ENCODE results near the gene DNAJC30.

DNAJC30 gene

DNA sequence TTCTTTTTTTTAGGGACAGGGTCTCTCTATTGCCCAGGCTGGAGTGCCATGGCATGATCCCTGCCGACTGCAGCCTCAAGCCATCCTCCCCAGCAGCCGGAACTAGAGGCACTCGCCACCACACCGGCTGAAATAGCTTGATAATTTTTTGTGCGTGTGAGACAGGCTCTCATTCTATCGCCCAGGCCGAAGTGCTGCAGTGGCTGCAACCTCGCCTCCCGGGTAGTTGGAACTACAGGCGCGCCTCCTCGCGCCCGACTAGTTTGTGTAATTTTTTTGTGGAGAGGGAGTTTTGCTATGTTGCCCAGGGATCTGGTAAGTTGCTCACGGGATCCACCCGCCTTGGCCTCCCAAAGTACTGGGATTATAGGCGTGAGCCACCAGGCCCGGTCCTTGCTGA is 2.1 kb upstream of the DNAJC30 start:
- H3K4me3 ChIP-seq (ENCODE audit: control insufficient read depth in 1 of 7, extremely low read depth in 1 of 7, insufficient read depth in 4 of 7, low read depth in 2 of 7, low read length in 6 of 7) = no peak overlapping the region

DNA sequence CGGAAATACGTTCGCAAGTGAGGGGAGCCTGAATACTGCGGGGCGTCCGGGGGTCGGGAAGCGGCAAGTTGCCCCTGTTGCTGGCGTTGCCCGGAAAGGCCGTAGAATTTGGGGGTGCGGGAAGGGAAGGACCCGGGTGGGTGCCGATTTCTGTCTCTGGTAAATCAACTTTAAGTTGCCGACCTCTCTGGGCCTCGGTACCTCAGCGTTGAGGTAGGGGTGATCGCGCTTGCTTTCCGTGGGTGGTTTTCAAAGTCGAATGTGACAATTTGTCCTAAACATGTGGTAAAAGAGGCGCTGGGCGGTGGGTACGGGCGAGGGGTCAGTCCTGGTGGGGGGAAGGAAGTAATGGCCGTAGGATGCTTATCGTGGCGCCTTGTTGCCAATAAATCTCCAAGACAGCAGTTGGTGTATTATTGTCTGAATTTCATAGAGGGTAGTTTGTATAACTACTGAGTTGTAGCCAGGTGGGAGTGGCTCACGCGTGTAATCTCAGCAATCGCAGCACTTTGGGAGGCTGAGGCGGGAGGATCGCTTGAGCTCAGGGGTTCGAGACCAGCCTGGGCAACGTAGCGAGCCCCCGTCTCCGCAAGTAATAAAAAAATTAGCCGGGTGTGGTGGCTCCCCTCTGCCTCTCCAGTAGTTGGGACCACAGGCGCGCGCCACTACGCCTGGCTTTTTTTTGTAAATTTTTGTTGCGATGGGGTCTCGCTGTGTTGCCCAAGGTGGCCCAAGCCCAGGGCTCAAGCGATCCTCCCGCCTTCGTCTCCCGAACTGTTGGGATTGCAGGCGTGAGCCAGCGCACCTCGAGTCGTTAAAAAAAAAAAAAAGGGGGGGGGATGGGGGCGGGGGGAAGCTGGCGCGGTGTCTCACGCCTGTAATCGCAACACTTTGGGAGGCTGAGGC is 788 bp upstream of the DNAJC30 start:
- H3K4me1 ChIP-seq (ENCODE audit: control extremely low read depth in 1 of 4, control insufficient read depth in 4 of 4, insufficient read depth in 4 of 4, low read length in 3 of 4) = peaks cover 5 to 26% (median 20%) of the 10 kb centered on the region in 4 experiments
- WGBS (ENCODE audit: insufficient coverage) = 24% methylated on average over 31 of the region's 58 CpGs
- CTCF ChIA-PET = interaction anchor here (1.0 to 1.1 kb wide), 2 partner anchors 13 to 17 kb away, joined by 3 to 5 read pairs; no protein-coding TSS in a partner anchor

More for the DNA sequence above, 2.1 kb upstream of the DNAJC30 start:
- no peaks in the 10 kb centered on the region for H3K27me3 ChIP-seq (replicated peaks in 2 of 5; ENCODE audit: control insufficient read depth in 4 of 5, insufficient read depth in 5 of 5, low read length in 4 of 5)
- no peak overlapping the region for H3K27ac ChIP-seq (ENCODE audit: insufficient read depth in 1 of 2, low read depth in 1 of 2, low read length in 2 of 2, poor library complexity in 1 of 2, severe bottlenecking in 2 of 2)
- H3K9me3 ChIP-seq (ENCODE audit: control extremely low read depth in 1 of 5, control insufficient read depth in 4 of 5, insufficient read depth in 2 of 5, low read depth in 1 of 5, low read length in 4 of 5) = no peaks in the 10 kb centered on the region
- WGBS (ENCODE audit: insufficient coverage) = 97% methylated on average over 15 of the region's 18 CpGs
- H3K4me1 ChIP-seq (ENCODE audit: control extremely low read depth in 1 of 4, control insufficient read depth in 4 of 4, insufficient read depth in 4 of 4, low read length in 3 of 4) = peaks cover 5 to 26% (median 20%) of the 10 kb centered on the region in 4 experiments
- ChIA-PET CTCF (interaction anchor here (1.0 kb wide), 2 partner anchors 12 to 21 kb away, joined by 3 to 4 read pairs; no protein-coding TSS in a partner anchor), POLR2A (no interaction called here)
- DNase-seq = no peak
- peaks cover 0 to 39% (median 24%) of the 10 kb centered on the region in 4 experiments for H3K36me3 ChIP-seq (ENCODE audit: control insufficient read depth in 4 of 4, insufficient read depth in 4 of 4, low read length in 3 of 4)

DNA sequence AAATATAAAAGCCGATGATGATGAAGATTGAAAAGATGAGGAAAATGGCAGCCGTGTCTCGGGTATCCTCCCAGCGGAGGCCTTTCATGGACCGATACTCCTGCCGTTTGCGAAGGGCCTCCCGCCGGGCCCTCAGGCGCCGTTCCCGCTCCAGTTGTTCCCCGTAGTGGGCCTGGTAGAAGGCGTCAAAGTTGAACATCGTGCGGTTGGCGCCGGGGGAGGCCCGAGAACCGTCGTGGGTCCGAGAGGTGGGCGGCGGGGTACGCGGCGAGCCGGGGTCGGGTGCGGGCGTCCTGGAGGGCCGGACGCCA is 553 bp downstream of the DNAJC30 start:
- CTCF ChIA-PET = no interaction called here
- peaks cover 5 to 26% (median 20%) of the 10 kb centered on the region in 4 experiments for H3K4me1 ChIP-seq (ENCODE audit: control extremely low read depth in 1 of 4, control insufficient read depth in 4 of 4, insufficient read depth in 4 of 4, low read length in 3 of 4)
- 1% methylated on average over 31 of the region's 33 CpGs for WGBS (ENCODE audit: insufficient coverage)
- H3K4me3 ChIP-seq (ENCODE audit: control insufficient read depth in 1 of 7, extremely low read depth in 1 of 7, insufficient read depth in 4 of 7, low read depth in 2 of 7, low read length in 6 of 7) = peak overlapping the region; percentile 74 to 99 (median 97)
- POLR2A ChIA-PET = no interaction called here
- no peak for DNase-seq
- H3K27ac ChIP-seq (ENCODE audit: insufficient read depth in 1 of 2, low read depth in 1 of 2, low read length in 2 of 2, poor library complexity in 1 of 2, severe bottlenecking in 2 of 2) = peak overlapping the region; percentile 40 to 88
- peaks cover 2 to 34% (median 22%) of the 10 kb centered on the region in 4 experiments for H3K36me3 ChIP-seq (ENCODE audit: control insufficient read depth in 4 of 4, insufficient read depth in 4 of 4, low read length in 3 of 4)
- H3K9me3 ChIP-seq (ENCODE audit: control extremely low read depth in 1 of 5, control insufficient read depth in 4 of 5, insufficient read depth in 2 of 5, low read depth in 1 of 5, low read length in 4 of 5) = no peaks in the 10 kb centered on the region
- no peaks in the 10 kb centered on the region for H3K27me3 ChIP-seq (replicated peaks in 2 of 5; ENCODE audit: control insufficient read depth in 4 of 5, insufficient read depth in 5 of 5, low read length in 4 of 5)

More for the DNA sequence above, 788 bp upstream of the DNAJC30 start:
- Histone ChIP-seq H3K4me3 (ENCODE audit: control insufficient read depth in 1 of 7, extremely low read depth in 1 of 7, insufficient read depth in 4 of 7, low read depth in 2 of 7, low read length in 6 of 7) (peak overlapping the region; percentile 92 to 99 (median 97)), H3K27me3 (replicated peaks in 2 of 5; ENCODE audit: control insufficient read depth in 4 of 5, insufficient read depth in 5 of 5, low read length in 4 of 5) (no peaks in the 10 kb centered on the region), H3K27ac (ENCODE audit: insufficient read depth in 1 of 2, low read depth in 1 of 2, low read length in 2 of 2, poor library complexity in 1 of 2, severe bottlenecking in 2 of 2) (peak overlapping the region; percentile 86 to 88), H3K9me3 (ENCODE audit: control extremely low read depth in 1 of 5, control insufficient read depth in 4 of 5, insufficient read depth in 2 of 5, low read depth in 1 of 5, low read length in 4 of 5) (no peaks in the 10 kb centered on the region), H3K36me3 (ENCODE audit: control insufficient read depth in 4 of 4, insufficient read depth in 4 of 4, low read length in 3 of 4) (peaks cover 0 to 36% (median 21%) of the 10 kb centered on the region in 4 experiments)
- POLR2A ChIA-PET = no interaction called here
- no peak for DNase-seq

DNA sequence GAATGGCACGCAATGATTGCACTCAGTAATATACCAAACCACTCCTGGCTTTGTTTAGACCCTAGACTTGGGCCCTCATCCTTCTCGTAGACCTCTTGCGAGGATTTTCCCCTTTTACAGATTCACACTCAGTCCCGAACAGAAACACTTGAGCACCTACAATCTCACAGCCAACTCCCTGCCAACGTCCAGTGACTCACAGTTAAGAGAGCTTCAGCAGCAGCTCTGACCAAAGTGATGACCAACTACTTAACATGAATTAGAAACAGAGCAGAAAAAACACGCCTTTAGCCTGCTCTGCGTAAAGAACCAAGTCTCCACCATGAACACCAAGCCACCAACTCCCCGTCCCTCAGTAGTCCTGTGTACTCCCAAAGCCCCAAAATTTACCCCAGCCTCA is 2.2 kb downstream of the DNAJC30 start:
- Histone ChIP-seq H3K27ac (ENCODE audit: insufficient read depth in 1 of 2, low read depth in 1 of 2, low read length in 2 of 2, poor library complexity in 1 of 2, severe bottlenecking in 2 of 2) (no peak overlapping the region), H3K9me3 (ENCODE audit: control extremely low read depth in 1 of 5, control insufficient read depth in 4 of 5, insufficient read depth in 2 of 5, low read depth in 1 of 5, low read length in 4 of 5) (no peaks in the 10 kb centered on the region), H3K36me3 (ENCODE audit: control insufficient read depth in 4 of 4, insufficient read depth in 4 of 4, low read length in 3 of 4) (peaks cover 2 to 21% (median 12%) of the 10 kb centered on the region in 4 experiments), H3K27me3 (replicated peaks in 2 of 5; ENCODE audit: control insufficient read depth in 4 of 5, insufficient read depth in 5 of 5, low read length in 4 of 5) (no peaks in the 10 kb centered on the region), H3K4me3 (ENCODE audit: control insufficient read depth in 1 of 7, extremely low read depth in 1 of 7, insufficient read depth in 4 of 7, low read depth in 2 of 7, low read length in 6 of 7) (no peak overlapping the region), H3K4me1 (ENCODE audit: control extremely low read depth in 1 of 4, control insufficient read depth in 4 of 4, insufficient read depth in 4 of 4, low read length in 3 of 4) (peaks cover 5 to 26% (median 20%) of the 10 kb centered on the region in 4 experiments)
- DNase-seq = no peak
- 91% methylated on average over 7 of the region's 8 CpGs for WGBS (ENCODE audit: insufficient coverage)
- POLR2A ChIA-PET = no interaction called here
- CTCF ChIA-PET = no interaction called here

DNA sequence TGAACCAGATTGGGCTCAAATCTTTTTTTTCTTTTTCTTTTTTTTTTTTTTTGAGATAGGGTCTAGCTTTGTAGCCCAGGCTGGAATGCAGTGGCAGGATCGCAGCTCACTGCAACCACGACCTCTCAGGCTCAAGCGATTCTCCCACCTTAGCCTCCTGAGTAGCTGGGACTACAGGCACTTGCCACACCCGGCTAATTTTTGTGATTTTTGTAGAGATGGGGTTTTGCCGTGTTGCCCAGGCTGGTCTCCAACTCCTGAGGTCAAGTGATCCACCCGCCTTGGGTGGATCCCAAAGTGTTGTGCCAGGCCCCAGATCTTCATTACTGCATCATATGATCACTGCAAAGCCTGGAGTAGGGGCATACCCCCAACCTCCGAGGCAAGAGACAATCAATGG is 2.8 kb downstream of the DNAJC30 start:
- Histone ChIP-seq H3K27me3 (replicated peaks in 2 of 5; ENCODE audit: control insufficient read depth in 4 of 5, insufficient read depth in 5 of 5, low read length in 4 of 5) (peaks cover 0 to 2% (median 0%) of the 10 kb centered on the region in 5 experiments), H3K27ac (ENCODE audit: insufficient read depth in 1 of 2, low read depth in 1 of 2, low read length in 2 of 2, poor library complexity in 1 of 2, severe bottlenecking in 2 of 2) (no peak overlapping the region), H3K9me3 (ENCODE audit: control extremely low read depth in 1 of 5, control insufficient read depth in 4 of 5, insufficient read depth in 2 of 5, low read depth in 1 of 5, low read length in 4 of 5) (no peaks in the 10 kb centered on the region), H3K36me3 (ENCODE audit: control insufficient read depth in 4 of 4, insufficient read depth in 4 of 4, low read length in 3 of 4) (peaks cover 2 to 21% (median 11%) of the 10 kb centered on the region in 4 experiments), H3K4me3 (ENCODE audit: control insufficient read depth in 1 of 7, extremely low read depth in 1 of 7, insufficient read depth in 4 of 7, low read depth in 2 of 7, low read length in 6 of 7) (no peak overlapping the region), H3K4me1 (ENCODE audit: control extremely low read depth in 1 of 4, control insufficient read depth in 4 of 4, insufficient read depth in 4 of 4, low read length in 3 of 4) (peaks cover 5 to 26% (median 20%) of the 10 kb centered on the region in 4 experiments)
- CTCF ChIA-PET = no interaction called here
- 100% methylated on average over 4 of the region's 7 CpGs for WGBS (ENCODE audit: insufficient coverage)
- no peak for DNase-seq
- POLR2A ChIA-PET = no interaction called here

DNA sequence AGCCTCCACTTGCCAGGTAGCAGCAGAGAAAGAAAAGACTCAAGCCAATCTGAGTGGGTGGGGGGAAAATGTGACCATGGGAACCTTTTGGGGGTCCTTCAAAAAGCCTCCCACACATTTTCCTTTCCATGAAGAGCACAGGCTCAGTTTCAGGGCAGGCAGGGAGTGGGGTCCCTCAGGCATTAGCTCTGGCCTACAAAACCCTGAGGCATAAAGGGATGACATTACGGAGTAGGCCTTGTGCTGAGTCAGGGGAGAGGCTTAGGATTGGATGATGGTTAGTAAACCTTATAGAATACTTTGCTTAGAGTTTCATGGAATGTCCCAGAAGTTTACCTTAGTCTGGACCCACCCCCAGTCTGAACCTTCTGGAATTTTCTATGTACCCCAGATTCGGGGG is 3.5 kb downstream of the DNAJC30 start:
- ChIA-PET CTCF (no interaction called here), POLR2A (interaction anchor here (0.7 kb wide), 1 partner anchor 38 kb away, joined by 3 read pairs; no protein-coding TSS in a partner anchor)
- 71% methylated on average over 2 of the region's 2 CpGs for WGBS (ENCODE audit: insufficient coverage)
- DNase-seq = no peak
- peaks cover 2 to 21% (median 10%) of the 10 kb centered on the region in 4 experiments for H3K36me3 ChIP-seq (ENCODE audit: control insufficient read depth in 4 of 4, insufficient read depth in 4 of 4, low read length in 3 of 4)
- peaks cover 0 to 7% (median 4%) of the 10 kb centered on the region in 5 experiments for H3K27me3 ChIP-seq (replicated peaks in 2 of 5; ENCODE audit: control insufficient read depth in 4 of 5, insufficient read depth in 5 of 5, low read length in 4 of 5)
- no peak overlapping the region for H3K4me3 ChIP-seq (ENCODE audit: control insufficient read depth in 1 of 7, extremely low read depth in 1 of 7, insufficient read depth in 4 of 7, low read depth in 2 of 7, low read length in 6 of 7)
- H3K4me1 ChIP-seq (ENCODE audit: control extremely low read depth in 1 of 4, control insufficient read depth in 4 of 4, insufficient read depth in 4 of 4, low read length in 3 of 4) = peaks cover 5 to 26% (median 20%) of the 10 kb centered on the region in 4 experiments
- no peaks in the 10 kb centered on the region for H3K9me3 ChIP-seq (ENCODE audit: control extremely low read depth in 1 of 5, control insufficient read depth in 4 of 5, insufficient read depth in 2 of 5, low read depth in 1 of 5, low read length in 4 of 5)
- H3K27ac ChIP-seq (ENCODE audit: insufficient read depth in 1 of 2, low read depth in 1 of 2, low read length in 2 of 2, poor library complexity in 1 of 2, severe bottlenecking in 2 of 2) = no peak overlapping the region

DNA sequence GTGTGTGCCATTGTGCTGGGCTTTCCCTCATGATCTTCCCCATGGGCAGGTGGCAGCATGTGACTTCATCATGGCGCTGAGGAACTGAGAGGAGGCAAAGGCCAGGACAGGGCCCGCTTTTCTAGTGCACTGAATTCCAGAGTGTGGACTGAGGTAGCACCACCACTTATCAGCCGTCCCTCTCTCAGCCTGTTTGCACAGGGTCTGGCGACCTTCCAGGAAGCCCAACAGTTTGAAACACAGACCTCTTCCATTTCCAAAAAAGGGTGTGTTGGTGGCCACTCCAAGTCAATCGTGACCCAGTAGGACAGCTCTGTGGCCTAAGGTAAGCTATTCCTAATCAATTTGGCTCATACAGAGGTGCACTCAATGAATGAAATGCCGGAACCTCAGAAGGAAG is 4.4 kb downstream of the DNAJC30 start:
- 94% methylated on average over 4 of the region's 6 CpGs for WGBS (ENCODE audit: insufficient coverage)
- ChIA-PET CTCF (interaction anchor here (0.8 to 2.2 kb wide), 3 partner anchors 10 to 46 kb away, joined by 3 to 5 read pairs (median 4); no protein-coding TSS in a partner anchor), POLR2A (no interaction called here)
- Histone ChIP-seq H3K36me3 (ENCODE audit: control insufficient read depth in 4 of 4, insufficient read depth in 4 of 4, low read length in 3 of 4) (peaks cover 2 to 21% (median 10%) of the 10 kb centered on the region in 4 experiments), H3K4me3 (ENCODE audit: control insufficient read depth in 1 of 7, extremely low read depth in 1 of 7, insufficient read depth in 4 of 7, low read depth in 2 of 7, low read length in 6 of 7) (no peak overlapping the region), H3K27ac (ENCODE audit: insufficient read depth in 1 of 2, low read depth in 1 of 2, low read length in 2 of 2, poor library complexity in 1 of 2, severe bottlenecking in 2 of 2) (no peak overlapping the region), H3K4me1 (ENCODE audit: control extremely low read depth in 1 of 4, control insufficient read depth in 4 of 4, insufficient read depth in 4 of 4, low read length in 3 of 4) (peaks cover 5 to 21% (median 16%) of the 10 kb centered on the region in 4 experiments), H3K9me3 (ENCODE audit: control extremely low read depth in 1 of 5, control insufficient read depth in 4 of 5, insufficient read depth in 2 of 5, low read depth in 1 of 5, low read length in 4 of 5) (no peaks in the 10 kb centered on the region), H3K27me3 (replicated peaks in 2 of 5; ENCODE audit: control insufficient read depth in 4 of 5, insufficient read depth in 5 of 5, low read length in 4 of 5) (peaks cover 0 to 11% (median 7%) of the 10 kb centered on the region in 5 experiments)
- DNase-seq = no peak
